ENCODE measurements around the gene CAMK1D. TPM values are rescaled to one million over a fixed set of nuclear protein-coding genes. Genes with fewer than 3 reads are reported as not detected.

The CAMK1D gene
- total RNA-seq, 4 donors from 2014 or later = 5.6 to 23.9 (median 7.4) TPM

- DNase-seq = no peak
- Histone ChIP-seq H3K27ac (no peak overlapping the region), H3K36me3 (no peaks in the 10 kb centered on the region), H3K9me3 (no peaks in the 10 kb centered on the region), H3K27me3 (no peaks in the 10 kb centered on the region), H3K4me3 (no peak overlapping the region), H3K4me1 (no peaks in the 10 kb centered on the region)
- TF ChIP-seq POLR2A (IDR thresholded peaks at IDR 0.05) (no peak), CTCF (IDR thresholded peaks at IDR 0.05) (no peak)
These were observed 214.1 kb downstream of the CAMK1D start for GRCh38 chr10:12563489-12563888.

- Histone ChIP-seq H3K9me3 (no peaks in the 10 kb centered on the region), H3K4me3 (no peak overlapping the region), H3K4me1 (no peaks in the 10 kb centered on the region), H3K27me3 (no peaks in the 10 kb centered on the region), H3K36me3 (no peaks in the 10 kb centered on the region), H3K27ac (no peak overlapping the region)
- TF ChIP-seq POLR2A (IDR thresholded peaks at IDR 0.05) (no peak), CTCF (IDR thresholded peaks at IDR 0.05) (no peak)
- DNase-seq = no peak
These were observed 214.8 kb downstream of the CAMK1D start for GRCh38 chr10:12564173-12564572.

DNA sequence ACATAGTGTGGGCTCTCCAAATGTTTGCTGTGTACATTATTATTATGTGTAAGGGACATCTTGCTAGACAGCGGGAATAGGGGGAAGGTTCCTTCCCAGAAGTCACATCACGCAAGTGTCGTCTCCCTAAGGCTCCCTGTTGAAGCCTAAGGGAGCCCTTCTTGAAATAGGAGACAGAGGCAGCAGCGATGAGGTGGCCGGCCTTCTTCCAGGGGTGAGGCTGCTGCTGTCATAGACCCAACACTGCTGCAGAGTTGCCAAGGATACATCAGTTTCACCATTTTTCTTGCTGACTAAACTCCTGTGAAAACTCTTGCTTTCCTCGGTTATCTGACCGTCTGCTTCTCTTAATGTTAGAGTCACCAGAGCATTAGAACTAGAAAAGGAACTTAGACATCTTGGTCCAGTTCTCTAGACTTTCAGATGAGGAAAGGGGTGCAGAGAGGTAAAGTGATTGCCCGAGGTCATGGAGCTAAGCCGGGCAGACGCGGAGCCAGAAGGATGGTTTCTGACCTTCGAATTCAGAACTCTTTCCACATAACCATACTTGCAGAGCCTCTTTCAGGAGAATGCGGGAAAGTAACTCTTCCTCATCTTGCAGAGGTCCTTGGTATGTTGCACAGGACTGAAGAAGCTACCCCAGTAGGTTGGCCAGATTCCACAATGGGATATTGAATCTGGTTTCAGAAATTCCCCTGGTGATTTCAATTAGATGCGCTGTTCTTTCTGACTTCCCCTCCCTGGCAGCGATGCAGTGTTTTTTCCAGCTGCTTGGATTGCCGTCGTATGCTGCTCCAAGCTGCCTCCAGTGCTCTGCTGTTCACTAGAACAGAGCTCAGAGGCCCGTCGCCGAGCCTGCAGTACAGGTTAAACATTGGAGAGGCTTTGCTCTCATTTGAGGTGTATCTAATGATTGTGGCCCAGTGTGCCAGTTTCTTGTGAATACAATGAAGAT is 217.1 kb downstream of the CAMK1D start:
- Histone ChIP-seq H3K27me3 (no peaks in the 10 kb centered on the region), H3K4me1 (no peaks in the 10 kb centered on the region), H3K9me3 (no peaks in the 10 kb centered on the region), H3K36me3 (no peaks in the 10 kb centered on the region), H3K4me3 (no peak overlapping the region), H3K27ac (peak overlapping the region in 1 of 4 donors; percentile 8)
- DNase-seq = peak in 1 of 3 donors; percentile 42
- no peak for TF ChIP-seq POLR2A (IDR thresholded peaks at IDR 0.05)
- no peak for TF ChIP-seq CTCF (IDR thresholded peaks at IDR 0.05)

GRCh38 chr10:12568391-12569009 is 219.2 kb downstream of the CAMK1D start:
- Histone ChIP-seq H3K27ac (no peak overlapping the region), H3K36me3 (no peaks in the 10 kb centered on the region), H3K4me1 (no peaks in the 10 kb centered on the region), H3K9me3 (no peaks in the 10 kb centered on the region), H3K27me3 (no peaks in the 10 kb centered on the region), H3K4me3 (no peak overlapping the region)
- no peak for TF ChIP-seq CTCF (IDR thresholded peaks at IDR 0.05)
- TF ChIP-seq POLR2A (IDR thresholded peaks at IDR 0.05) = no peak
- DNase-seq = peak in 1 of 3 donors; percentile 8

DNA sequence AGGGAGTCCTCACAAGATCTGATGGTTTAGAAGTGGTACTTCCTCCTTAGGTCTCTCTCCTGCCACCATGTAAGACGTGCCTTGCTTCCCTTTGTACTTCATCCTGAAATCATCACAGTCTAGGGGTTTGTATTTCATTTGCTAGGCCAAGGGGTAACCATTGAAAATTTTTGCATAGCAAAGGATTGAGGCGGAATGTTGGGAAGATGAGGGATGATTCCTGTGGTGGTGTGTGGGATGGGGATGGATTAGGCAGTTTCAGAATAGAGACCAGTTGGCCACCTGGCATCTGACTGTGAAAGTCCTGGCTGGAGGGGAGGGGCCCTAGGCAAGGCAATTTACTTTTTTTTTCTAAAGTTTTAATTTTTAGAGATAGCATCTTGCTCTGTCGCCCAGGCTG is 222.9 kb downstream of the CAMK1D start:
- H3K27me3 ChIP-seq = no peaks in the 10 kb centered on the region
- DNase-seq = no peak
- peaks cover 0 to 6% (median 0%) of the 10 kb centered on the region in 4 donors for H3K9me3 ChIP-seq
- no peak overlapping the region for H3K27ac ChIP-seq
- no peak for TF ChIP-seq POLR2A (IDR thresholded peaks at IDR 0.05)
- no peak for TF ChIP-seq CTCF (IDR thresholded peaks at IDR 0.05)
- no peaks in the 10 kb centered on the region for H3K4me1 ChIP-seq
- no peaks in the 10 kb centered on the region for H3K36me3 ChIP-seq
- no peak overlapping the region for H3K4me3 ChIP-seq
